Activated T-helper 17 cell treated with anti-CD3 and anti-CD28 coated beads, Interleukin-2, amount 50 U/mL, for 72 hours (primary cell): ENCODE measurements around the gene MLEC. TPM values are rescaled to one million over a fixed set of nuclear protein-coding genes. Genes with fewer than 3 reads are reported as not detected.

Experiments used
- ATAC-seq: fragments of 150-1000 bp; cut with Tn5 transposase; replicated peaks from 2 replicates; pipeline ENCODE4 v1.10.0; 2021; ENCODE audit warnings: mild to moderate bottlenecking, moderate library complexity
- H3K27ac Mint-ChIP-seq: one replicate; pipeline ENCODE4 v1.8.0; 2022; ENCODE audit warnings: mixed read lengths
- H3K27me3 Mint-ChIP-seq: one replicate; pipeline ENCODE4 v1.8.0; 2022; ENCODE audit warnings: mixed read lengths
- H3K36me3 Mint-ChIP-seq: one replicate; pipeline ENCODE4 v1.8.0; 2022; ENCODE audit warnings: low read depth, mild to moderate bottlenecking, mixed read lengths
- H3K4me1 Mint-ChIP-seq: one replicate; pipeline ENCODE4 v1.8.0; 2022; ENCODE audit warnings: mixed read lengths
- H3K4me3 Mint-ChIP-seq: one replicate; pipeline ENCODE4 v1.8.0; 2022; ENCODE audit warnings: mild to moderate bottlenecking, mixed read lengths
- H3K9me3 Mint-ChIP-seq: one replicate; pipeline ENCODE4 v1.8.0; 2022; ENCODE audit warnings: mixed read lengths
- total RNA-seq, 2 donors: library from RNA; stranded (reverse); gene quantifications; one replicate each; pipeline ENCODE4 v1.2.3, GENCODE V29; 2022

MLEC gene
- total RNA-seq, 2 donors from 2014 or later: 58.6 to 90.5 TPM

DNA sequence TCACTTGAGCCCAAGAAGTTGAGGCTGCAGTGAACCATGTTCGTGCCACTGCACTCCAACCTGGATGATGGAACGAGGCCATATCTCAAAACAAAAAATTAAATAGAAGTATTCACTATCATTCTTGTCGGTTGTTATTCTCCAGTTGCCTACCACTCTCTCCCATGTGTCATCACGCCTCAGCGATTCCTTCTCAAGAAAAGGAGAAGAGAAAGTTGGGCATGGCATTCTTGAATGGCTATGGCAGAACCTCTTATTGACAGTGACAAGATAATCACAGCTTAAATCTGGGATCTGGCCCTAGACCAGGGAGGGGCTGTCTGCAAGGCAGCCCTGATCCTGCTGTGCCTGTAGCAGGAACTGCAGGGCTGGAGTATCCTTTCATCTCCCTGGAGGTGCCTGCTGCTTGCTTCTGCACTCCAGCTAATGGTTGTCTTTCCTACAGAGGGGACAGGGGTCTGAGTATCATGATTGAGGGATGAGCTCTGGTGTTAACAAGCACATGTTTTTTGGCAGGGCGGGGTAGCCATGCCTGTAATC lies 12.8 kb upstream of the MLEC start:
- no peaks in the 10 kb centered on the region for H3K36me3 Mint-ChIP-seq
- H3K27me3 Mint-ChIP-seq: peaks cover 3% of the 10 kb centered on the region
- no peaks in the 10 kb centered on the region for H3K4me1 Mint-ChIP-seq
- no peaks in the 10 kb centered on the region for H3K9me3 Mint-ChIP-seq
- ATAC-seq: no peak
- H3K27ac Mint-ChIP-seq: no peak overlapping the region
- no peak overlapping the region for H3K4me3 Mint-ChIP-seq

DNA sequence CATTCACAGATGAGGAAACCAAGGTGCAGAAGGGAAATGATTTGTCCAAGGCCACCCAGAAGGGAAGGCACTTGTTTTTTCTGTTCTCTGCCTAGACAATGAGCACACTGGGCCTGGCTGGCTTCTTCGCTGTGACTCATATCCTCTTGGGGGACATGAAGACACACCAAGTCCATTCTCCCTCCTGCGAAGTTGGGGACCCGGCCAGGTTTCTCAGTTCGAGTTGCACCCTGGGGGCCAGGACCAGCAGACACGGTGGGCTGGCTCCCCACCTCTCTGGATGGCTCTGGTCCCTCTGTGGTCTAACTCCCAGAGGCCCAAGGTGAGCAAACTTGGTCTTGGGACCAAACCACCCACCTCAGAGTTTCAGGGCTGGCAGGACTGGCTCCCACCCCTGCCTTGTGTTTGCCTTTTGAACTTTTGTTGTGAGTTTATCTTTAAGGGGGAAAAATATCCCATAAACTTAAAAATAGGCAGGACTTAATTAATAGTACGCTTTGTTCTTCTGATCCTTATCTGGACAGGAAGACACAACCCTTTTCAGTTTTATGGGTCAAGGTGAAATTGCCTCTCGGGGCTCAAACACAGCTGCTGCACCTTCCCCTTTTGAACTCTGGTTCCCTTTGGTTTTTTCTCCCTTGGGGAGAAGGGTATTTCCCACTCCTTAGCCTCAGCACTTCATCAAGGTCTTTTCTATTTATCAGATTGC lies 9.0 kb upstream of the MLEC start:
- peaks cover 3% of the 10 kb centered on the region for H3K27me3 Mint-ChIP-seq

DNA sequence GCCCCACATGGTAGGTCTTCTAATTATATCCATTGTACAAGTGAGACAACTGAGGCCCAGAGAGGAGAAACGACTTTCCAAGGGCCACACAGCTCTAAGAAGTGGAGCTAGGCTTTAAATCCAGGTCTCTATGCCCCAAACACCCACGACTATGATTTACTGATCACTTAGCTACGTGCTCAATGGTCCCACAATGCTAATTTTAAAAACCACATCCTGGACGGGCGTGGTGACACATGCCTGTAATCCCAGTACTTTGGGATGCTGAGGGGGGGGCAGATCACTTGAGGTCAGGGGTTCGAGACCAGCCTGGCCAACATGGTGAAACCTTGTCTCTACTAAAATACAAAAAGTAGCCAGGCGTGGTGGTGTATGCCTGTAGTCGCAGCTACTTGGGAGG lies 8.4 kb upstream of the MLEC start:
- Mint-ChIP-seq H3K27ac (peak overlapping the region; percentile 81), H3K4me3 (peak overlapping the region; percentile 57), H3K4me1 (no peaks in the 10 kb centered on the region), H3K36me3 (no peaks in the 10 kb centered on the region), H3K27me3 (peaks cover 3% of the 10 kb centered on the region), H3K9me3 (no peaks in the 10 kb centered on the region)
- peak; percentile 79 for ATAC-seq

More for the DNA sequence above, 9.0 kb upstream of the MLEC start:
- peak; percentile 91 for ATAC-seq
- no peaks in the 10 kb centered on the region for H3K9me3 Mint-ChIP-seq
- H3K27ac Mint-ChIP-seq: peak overlapping the region; percentile 81
- peak overlapping the region; percentile 57 for H3K4me3 Mint-ChIP-seq
- H3K4me1 Mint-ChIP-seq: no peaks in the 10 kb centered on the region
- no peaks in the 10 kb centered on the region for H3K36me3 Mint-ChIP-seq

DNA sequence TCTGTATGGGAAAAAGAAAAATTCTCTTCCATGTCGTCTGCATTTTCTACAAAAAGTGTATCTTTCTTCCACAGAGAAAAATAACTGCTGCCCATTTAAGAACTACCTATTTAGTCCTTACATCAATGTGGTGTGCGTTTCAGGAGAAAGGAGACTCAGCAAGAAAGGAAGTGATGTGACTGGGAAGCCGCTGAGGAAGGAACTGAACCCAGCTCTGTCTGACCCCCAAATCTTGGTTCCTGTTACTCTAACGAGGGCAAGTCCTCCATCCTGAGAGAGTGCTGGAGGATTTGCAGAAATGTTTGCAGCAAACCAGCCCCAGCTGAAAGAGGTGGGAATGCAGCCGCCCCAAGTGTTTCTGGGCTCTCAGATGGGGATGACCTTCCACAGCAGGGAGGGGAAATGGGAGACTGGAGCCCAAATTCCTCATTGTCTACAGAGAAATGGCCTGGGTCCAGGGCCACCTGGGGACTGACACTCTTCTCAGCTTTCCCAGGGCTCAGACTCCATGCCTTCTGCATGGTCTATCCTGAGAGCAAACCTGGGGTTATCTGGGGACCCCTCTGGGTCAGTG lies 6.7 kb upstream of the MLEC start:
- Mint-ChIP-seq H3K27ac (no peak overlapping the region), H3K36me3 (no peaks in the 10 kb centered on the region), H3K27me3 (peaks cover 3% of the 10 kb centered on the region), H3K4me1 (no peaks in the 10 kb centered on the region), H3K9me3 (no peaks in the 10 kb centered on the region), H3K4me3 (no peak overlapping the region)
- ATAC-seq: no peak

GRCh38 chr12:120684523-120684932 lies 2.4 kb upstream of the MLEC start:
- H3K36me3 Mint-ChIP-seq: peaks cover 4% of the 10 kb centered on the region
- H3K27ac Mint-ChIP-seq: no peak overlapping the region
- peak overlapping the region; percentile 91 for H3K4me3 Mint-ChIP-seq
- H3K9me3 Mint-ChIP-seq: no peaks in the 10 kb centered on the region
- peaks cover 13% of the 10 kb centered on the region for H3K4me1 Mint-ChIP-seq
- ATAC-seq: peak; percentile 32
- no peaks in the 10 kb centered on the region for H3K27me3 Mint-ChIP-seq

- H3K27ac Mint-ChIP-seq: no peak overlapping the region
- H3K36me3 Mint-ChIP-seq: peaks cover 4% of the 10 kb centered on the region
- H3K4me1 Mint-ChIP-seq: peaks cover 13% of the 10 kb centered on the region
- H3K27me3 Mint-ChIP-seq: no peaks in the 10 kb centered on the region
- no peaks in the 10 kb centered on the region for H3K9me3 Mint-ChIP-seq
- H3K4me3 Mint-ChIP-seq: peak overlapping the region; percentile 91
- ATAC-seq: no peak
Measured at GRCh38 chr12:120685522-120685921, 1.4 kb upstream of the MLEC start.

- Mint-ChIP-seq H3K27ac (peak overlapping the region; percentile 94), H3K27me3 (no peaks in the 10 kb centered on the region), H3K4me3 (peak overlapping the region; percentile 91), H3K36me3 (peaks cover 4% of the 10 kb centered on the region), H3K9me3 (no peaks in the 10 kb centered on the region), H3K4me1 (peaks cover 16% of the 10 kb centered on the region)
- ATAC-seq: peak; percentile 85
Measured at GRCh38 chr12:120686151-120686689, 729 bp upstream of the MLEC start.

GRCh38 chr12:120687578-120688289 lies 785 bp downstream of the MLEC start:
- no peak for ATAC-seq
- Mint-ChIP-seq H3K4me3 (peak overlapping the region; percentile 91), H3K36me3 (peaks cover 10% of the 10 kb centered on the region), H3K27ac (peak overlapping the region; percentile 88), H3K9me3 (no peaks in the 10 kb centered on the region), H3K4me1 (peaks cover 17% of the 10 kb centered on the region), H3K27me3 (no peaks in the 10 kb centered on the region)

- Mint-ChIP-seq H3K27me3 (no peaks in the 10 kb centered on the region), H3K9me3 (no peaks in the 10 kb centered on the region), H3K36me3 (peaks cover 19% of the 10 kb centered on the region), H3K27ac (peak overlapping the region; percentile 88), H3K4me3 (peak overlapping the region; percentile 91), H3K4me1 (peaks cover 17% of the 10 kb centered on the region)
- ATAC-seq: no peak
Measured at GRCh38 chr12:120688527-120689071, 1.6 kb downstream of the MLEC start.

- peak overlapping the region; percentile 91 for H3K4me3 Mint-ChIP-seq
- H3K4me1 Mint-ChIP-seq: peaks cover 17% of the 10 kb centered on the region
- no peaks in the 10 kb centered on the region for H3K27me3 Mint-ChIP-seq
- ATAC-seq: no peak
- H3K27ac Mint-ChIP-seq: no peak overlapping the region
- no peaks in the 10 kb centered on the region for H3K9me3 Mint-ChIP-seq
- H3K36me3 Mint-ChIP-seq: peaks cover 28% of the 10 kb centered on the region
Measured at GRCh38 chr12:120689397-120690082, 2.6 kb downstream of the MLEC start.

- Mint-ChIP-seq H3K27ac (no peak overlapping the region), H3K27me3 (no peaks in the 10 kb centered on the region), H3K4me1 (peaks cover 17% of the 10 kb centered on the region), H3K4me3 (no peak overlapping the region), H3K36me3 (peaks cover 33% of the 10 kb centered on the region), H3K9me3 (no peaks in the 10 kb centered on the region)
- ATAC-seq: no peak
Measured at GRCh38 chr12:120690083-120690450, 3.1 kb downstream of the MLEC start.

- Mint-ChIP-seq H3K36me3 (peaks cover 43% of the 10 kb centered on the region), H3K27me3 (no peaks in the 10 kb centered on the region), H3K4me3 (no peak overlapping the region), H3K4me1 (peaks cover 17% of the 10 kb centered on the region), H3K9me3 (no peaks in the 10 kb centered on the region), H3K27ac (no peak overlapping the region)
- ATAC-seq: no peak
Measured at GRCh38 chr12:120690978-120691377, 4.0 kb downstream of the MLEC start.

GRCh38 chr12:120692524-120693033 lies 5.6 kb downstream of the MLEC start:
- no peaks in the 10 kb centered on the region for H3K9me3 Mint-ChIP-seq
- ATAC-seq: no peak
- peaks cover 54% of the 10 kb centered on the region for H3K36me3 Mint-ChIP-seq
- peak overlapping the region; percentile 51 for H3K27ac Mint-ChIP-seq
- peaks cover 17% of the 10 kb centered on the region for H3K4me1 Mint-ChIP-seq
- no peak overlapping the region for H3K4me3 Mint-ChIP-seq
- H3K27me3 Mint-ChIP-seq: no peaks in the 10 kb centered on the region

DNA sequence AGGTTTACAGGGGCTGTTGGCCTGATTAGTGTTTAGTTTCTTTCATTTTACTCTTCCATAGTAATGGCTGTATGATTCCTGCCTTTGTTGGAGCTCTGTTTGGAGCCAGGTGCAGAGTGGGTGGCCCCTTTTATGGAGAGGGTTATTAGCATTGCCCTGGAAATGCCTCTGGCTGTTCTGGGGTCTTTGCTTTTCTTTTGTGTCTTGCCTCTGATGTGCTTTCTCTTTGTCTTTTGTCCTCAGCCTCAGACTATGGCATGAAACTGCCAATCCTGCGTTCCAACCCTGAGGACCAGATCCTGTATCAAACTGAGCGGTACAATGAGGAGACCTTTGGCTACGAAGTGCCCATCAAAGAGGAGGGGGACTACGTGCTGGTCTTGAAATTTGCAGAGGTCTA lies 6.9 kb downstream of the MLEC start:
- Mint-ChIP-seq H3K27ac (no peak overlapping the region), H3K9me3 (no peaks in the 10 kb centered on the region), H3K36me3 (peaks cover 67% of the 10 kb centered on the region), H3K4me3 (no peak overlapping the region), H3K4me1 (peaks cover 5% of the 10 kb centered on the region), H3K27me3 (no peaks in the 10 kb centered on the region)
- no peak for ATAC-seq
